Tongue (tissue), 2 donors: ENCODE measurements around the gene ABCC6. TPM values are rescaled to one million over a fixed set of nuclear protein-coding genes. Genes with fewer than 3 reads are reported as not detected.
"Not testable (repeated sequence)": the region's sequence is repeated elsewhere in the genome, so short reads cannot be mapped to it uniquely, and the experiment has no call there.

Experiments used
- DNase-seq: peaks from one replicate; pipeline ENCODE4 v3.0.0-alpha.2; 2015
- total RNA-seq: library from RNA; depleted of rRNA; stranded (reverse); fragments of >200 nt; gene quantifications from one replicate; pipeline ENCODE4 v1.2.3, GENCODE V29; 2014

ABCC6 gene
- total RNA-seq, 1 donor from 2014 or later = 1.6 TPM

DNA sequence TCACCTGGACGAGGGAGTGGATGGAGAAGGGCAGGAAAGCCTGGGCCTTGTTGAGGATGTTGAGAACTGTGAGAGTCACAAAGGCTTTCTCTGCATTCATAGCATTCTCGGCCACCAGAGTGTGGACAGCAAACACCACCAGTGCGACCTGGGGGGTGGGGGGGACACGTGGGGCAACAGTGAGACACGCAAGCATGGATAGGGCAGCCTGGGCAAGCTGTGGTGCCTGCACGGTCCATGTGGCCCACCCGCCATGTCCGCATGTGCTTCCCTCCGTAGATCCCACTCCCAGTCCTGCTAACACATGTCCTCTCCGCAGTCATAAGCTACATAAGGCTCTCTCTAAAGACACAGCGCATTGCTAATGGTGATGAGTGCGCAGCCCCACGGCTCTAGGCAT lies 34.5 kb downstream of the ABCC6 start:
- no peak for DNase-seq

- DNase-seq = no peak
These were observed 36.5 kb downstream of the ABCC6 start for GRCh38 chr16:16186820-16187219.

DNA sequence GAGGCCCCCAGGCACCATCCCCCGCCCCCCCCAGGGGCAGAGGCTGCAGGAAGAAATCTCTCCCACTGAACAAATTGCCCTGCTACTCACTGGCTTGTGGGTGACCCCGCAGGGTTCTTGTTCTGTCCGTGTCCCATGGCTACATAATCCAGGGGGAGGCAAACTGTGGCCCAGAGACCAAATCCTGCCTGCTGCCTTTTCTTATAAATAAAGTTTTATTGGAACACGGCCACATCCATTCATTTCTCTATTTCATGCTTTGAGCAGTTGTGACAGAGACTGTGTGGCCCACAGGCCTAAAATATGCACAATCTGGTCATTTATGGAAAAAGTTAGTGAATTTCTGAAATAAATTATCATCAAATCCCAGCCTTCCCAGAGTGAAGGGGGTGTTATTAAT lies 38.2 kb downstream of the ABCC6 start:
- DNase-seq = no peak

DNA sequence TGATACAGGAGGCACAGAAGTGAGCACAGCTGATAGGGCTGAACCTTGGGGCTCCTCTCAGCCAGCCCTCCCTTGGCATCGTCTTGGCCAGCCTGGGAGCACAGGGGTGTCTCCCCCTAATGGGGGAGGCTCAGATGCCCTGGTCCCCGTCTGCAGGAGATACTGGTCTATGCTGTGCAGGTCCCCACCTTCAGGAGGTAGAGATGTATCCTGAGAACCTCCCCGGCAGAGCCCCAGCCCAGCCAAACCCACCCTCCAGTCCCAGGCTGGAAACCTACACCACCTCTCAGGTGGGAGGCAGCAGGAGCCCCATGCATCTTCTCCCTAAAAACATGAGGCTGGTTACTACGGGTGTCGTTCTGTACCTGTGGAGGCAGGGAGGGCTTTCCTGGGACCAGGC lies 38.7 kb downstream of the ABCC6 start:
- DNase-seq = no peak

- DNase-seq = no peak
These were observed 39.7 kb downstream of the ABCC6 start for GRCh38 chr16:16183562-16183961.

- DNase-seq = no peak
These were observed 40.4 kb downstream of the ABCC6 start for GRCh38 chr16:16182918-16183317.

- DNase-seq = not testable (repeated sequence)
These were observed 41.5 kb downstream of the ABCC6 start for GRCh38 chr16:16181748-16182147.

DNA sequence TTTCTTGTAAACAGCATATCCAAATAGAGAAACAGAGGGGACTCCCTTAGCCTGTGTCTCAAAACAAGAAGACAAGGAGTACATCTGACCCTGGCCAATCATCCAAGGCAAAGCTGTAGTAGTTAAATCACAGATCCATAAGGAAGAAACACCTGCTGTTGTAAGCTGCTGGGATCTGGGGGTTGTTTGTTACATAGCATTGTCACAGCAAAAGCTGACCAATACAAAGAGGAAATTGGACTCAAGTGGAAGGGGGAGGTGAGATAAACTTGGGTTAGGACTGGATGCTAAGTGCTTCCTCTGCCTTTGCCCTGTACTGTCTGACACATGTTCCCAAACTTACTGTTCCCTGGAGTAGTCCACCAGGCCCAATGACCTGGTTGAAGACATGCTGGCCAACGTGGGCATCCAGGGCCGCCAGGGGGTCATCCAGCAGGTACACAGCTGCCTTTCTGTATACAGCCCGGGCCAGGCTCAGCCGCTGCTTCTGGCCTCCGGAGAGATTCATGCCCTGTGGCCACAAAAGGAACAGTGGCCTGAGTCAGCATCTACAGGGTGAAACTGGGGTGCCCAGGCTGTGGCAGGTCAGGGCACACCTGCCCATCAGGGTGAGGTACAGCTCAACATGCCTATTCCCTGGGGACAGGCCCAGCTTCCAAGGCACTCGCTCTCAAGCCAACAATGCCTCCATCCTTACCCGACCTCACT lies 44.7 kb downstream of the ABCC6 start:
- DNase-seq = no peak

- DNase-seq = no peak
These were observed 47.0 kb downstream of the ABCC6 start for GRCh38 chr16:16176328-16176727.

DNA sequence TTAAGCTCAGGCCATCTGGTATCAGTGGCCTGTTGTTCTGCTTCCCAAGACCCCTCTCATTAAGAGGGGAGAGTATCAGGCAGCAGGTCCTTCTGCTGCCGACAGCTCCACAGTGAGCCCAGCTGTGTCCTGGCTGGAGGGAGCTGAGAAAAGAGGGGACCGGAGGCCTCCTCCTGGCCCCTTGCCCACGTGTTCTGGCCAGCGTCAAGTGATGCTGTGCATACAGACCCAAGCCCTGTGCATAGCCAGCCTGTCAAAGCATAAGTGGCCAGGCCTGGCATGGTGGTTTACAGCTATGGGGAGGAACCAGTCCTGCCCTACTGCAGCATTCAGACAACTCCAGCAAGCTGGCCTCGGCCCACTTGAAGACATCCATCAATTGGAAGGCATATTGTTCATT lies 48.0 kb downstream of the ABCC6 start:
- peak; percentile 52 for DNase-seq

DNA sequence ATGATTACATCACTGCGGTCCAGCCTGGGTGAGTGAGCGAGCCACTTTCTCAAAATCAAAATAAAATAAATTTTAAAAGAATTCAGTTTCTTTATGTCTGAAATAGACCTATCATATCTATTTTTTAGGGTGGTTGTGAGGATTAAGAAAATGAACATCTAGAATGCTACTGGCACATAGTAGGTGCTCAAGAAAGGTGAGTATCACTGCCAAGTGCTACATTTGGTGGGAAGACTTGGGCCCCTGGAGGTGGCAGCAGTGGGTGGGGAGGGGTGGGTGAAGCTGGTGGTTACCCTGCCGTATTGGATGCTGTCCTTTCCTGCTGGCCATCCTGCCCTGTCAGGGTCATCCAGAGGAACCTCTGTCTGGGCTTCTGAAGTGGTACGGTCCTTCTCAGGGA lies 50.3 kb downstream of the ABCC6 start:
- no peak for DNase-seq

GRCh38 chr16:16171332-16171919 lies 51.9 kb downstream of the ABCC6 start:
- no peak for DNase-seq

DNA sequence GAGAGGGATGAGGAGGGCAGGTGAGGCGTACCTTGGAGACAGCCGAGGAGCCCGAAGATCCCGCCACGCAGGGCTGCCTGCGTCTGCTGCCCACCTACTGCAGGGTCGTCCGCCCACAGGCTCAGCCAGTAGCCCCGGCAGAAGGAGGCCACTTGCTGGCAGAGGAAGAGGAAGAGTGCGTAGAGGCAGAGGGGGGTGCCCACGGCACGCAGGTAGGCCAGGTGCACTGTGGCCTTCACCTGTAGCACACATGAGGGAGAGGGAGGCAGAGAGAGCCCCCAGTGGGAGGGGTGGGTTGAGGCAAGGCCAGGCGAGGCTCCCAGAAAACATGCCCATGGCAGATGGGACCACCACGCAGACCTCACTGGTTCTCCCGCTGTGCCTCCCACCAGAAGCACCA lies 53.7 kb downstream of the ABCC6 start:
- no peak for DNase-seq

DNA sequence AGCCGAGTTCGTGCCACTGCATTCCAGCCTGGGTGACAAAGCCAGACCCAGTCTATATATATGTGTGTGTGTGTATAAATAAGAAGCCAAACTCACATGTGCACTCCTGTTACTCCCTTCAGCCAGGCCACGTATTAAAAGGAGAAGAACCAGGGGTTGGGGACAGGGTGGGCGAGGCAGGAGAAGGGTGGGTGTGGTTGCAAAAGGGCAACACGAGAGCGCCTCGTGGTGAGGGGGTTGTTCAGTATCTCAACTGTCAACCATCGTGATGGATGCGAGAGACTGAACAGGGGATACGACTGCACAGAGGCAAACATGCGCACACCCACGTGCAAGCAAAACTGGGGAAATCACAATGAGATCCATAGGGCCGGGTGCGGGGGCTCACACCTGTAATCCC lies 54.9 kb downstream of the ABCC6 start:
- no peak for DNase-seq

- DNase-seq = no peak
These were observed 55.4 kb downstream of the ABCC6 start for GRCh38 chr16:16167927-16168326.

GRCh38 chr16:16166949-16167348 lies 56.3 kb downstream of the ABCC6 start:
- no peak for DNase-seq

DNA sequence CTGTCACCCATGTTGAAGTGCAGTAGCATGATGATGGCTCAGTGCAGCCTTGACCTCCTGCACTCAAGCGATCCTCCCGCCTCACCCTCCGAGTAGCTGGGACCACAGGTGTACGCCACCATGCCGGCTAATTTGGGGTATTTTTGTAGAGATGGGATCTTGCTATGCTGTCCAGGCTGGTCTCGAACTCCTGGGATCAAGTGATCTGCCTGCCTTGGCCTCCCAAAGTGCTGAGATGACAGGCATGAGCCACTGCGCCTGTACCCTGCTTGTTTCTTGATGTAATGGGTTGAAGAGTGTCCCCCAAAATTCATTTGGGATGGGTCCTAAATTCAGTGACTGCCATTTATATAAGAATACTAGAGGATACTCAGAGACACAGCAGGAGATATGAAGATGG lies 57.2 kb downstream of the ABCC6 start:
- no peak for DNase-seq

- DNase-seq = no peak
These were observed 59.1 kb downstream of the ABCC6 start for GRCh38 chr16:16164243-16164642.

- peak; percentile 40 for DNase-seq
These were observed 59.7 kb downstream of the ABCC6 start for GRCh38 chr16:16163571-16163970.

DNA sequence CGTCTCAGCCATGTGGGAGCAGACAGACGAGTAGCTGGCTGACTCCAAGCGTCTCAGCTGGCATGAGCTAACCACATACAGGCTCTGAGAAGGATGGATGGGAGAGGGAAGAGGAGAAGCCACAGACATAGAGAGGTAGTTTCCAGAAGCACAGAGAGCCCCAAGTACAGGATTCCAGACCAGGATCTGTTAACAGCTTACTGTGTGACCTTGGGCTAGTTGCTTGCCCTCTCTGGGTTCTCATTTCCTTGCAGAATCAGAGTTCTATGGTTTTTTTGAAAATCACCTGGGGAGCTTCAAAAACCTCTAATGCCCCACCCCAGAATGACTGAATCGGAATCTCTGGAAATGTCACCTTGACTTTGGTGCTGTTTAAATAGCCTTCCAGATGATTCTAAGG lies 60.2 kb downstream of the ABCC6 start:
- DNase-seq = no peak

GRCh38 chr16:16162591-16162990 lies 60.7 kb downstream of the ABCC6 start:
- DNase-seq = no peak

GRCh38 chr16:16161840-16162239 lies 61.5 kb downstream of the ABCC6 start:
- DNase-seq = not testable (repeated sequence)

GRCh38 chr16:16161319-16161718 lies 62.0 kb downstream of the ABCC6 start:
- no peak for DNase-seq

DNA sequence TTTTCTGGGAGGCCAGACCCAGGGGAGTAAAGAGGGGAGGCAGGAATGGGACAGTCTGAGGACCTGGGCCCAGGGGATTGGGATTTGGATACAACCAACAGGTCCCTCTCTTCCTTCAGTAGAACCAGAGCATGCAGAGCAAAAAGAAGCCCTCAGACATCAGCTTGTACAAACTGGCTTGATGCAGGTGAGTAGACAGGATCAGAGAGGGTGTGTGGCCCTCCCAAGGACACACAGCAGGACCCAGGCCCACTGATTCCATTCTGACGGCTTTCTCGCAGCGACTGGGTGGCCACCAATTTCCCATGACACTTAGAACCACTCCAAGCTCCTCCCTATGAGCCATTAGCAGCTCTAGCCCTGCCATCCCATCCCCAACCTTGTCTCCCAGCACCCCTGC lies 63.6 kb downstream of the ABCC6 start:
- no peak for DNase-seq
